ENCODE measurements around the gene DNAH17. TPM values are rescaled to one million over a fixed set of nuclear protein-coding genes. Genes with fewer than 3 reads are reported as not detected.
"Not testable (repeated sequence)": the region's sequence is repeated elsewhere in the genome, so short reads cannot be mapped to it uniquely, and the experiment has no call there.

Gene DNAH17
- total RNA-seq, 8 experiments from 2014 or later, result 0.27 to 1.9 (median 0.67) TPM

GRCh38 chr17:78514521-78514920 is 62.7 kb downstream of the DNAH17 start:
- no peak overlapping the region for H3K27ac ChIP-seq
- ATAC-seq (replicated peaks in 6 of 8), result no peak
- no peaks in the 10 kb centered on the region for H3K4me1 ChIP-seq (replicated peaks in 1 of 2)
- in situ Hi-C loops (cut with MboI; ENCODE audit: low pct_unique_long_range_greater_than_20kb in 2 of 9, low sequenced_read_pairs in 9 of 9, unreplicated experiment in 9 of 9), result loop anchor here in 1 of 9 experiments (25.0 kb wide), 1 partner anchor 198 kb away; no protein-coding TSS in a partner anchor
- no peak overlapping the region for H3K4me3 ChIP-seq
- WGBS, 10 experiments, result 24 to 100% (median 87%) methylated on average over 2 to 8 of the region's 18 CpGs; no CpG with 5 or more reads in 2 of the 10 experiments

- Histone ChIP-seq H3K27ac (no peak overlapping the region), H3K4me3 (no peak overlapping the region), H3K4me1 (replicated peaks in 1 of 2) (no peaks in the 10 kb centered on the region)
- in situ Hi-C loops (cut with MboI; ENCODE audit: low pct_unique_long_range_greater_than_20kb in 2 of 9, low sequenced_read_pairs in 9 of 9, unreplicated experiment in 9 of 9), result loop anchor here in 1 of 9 experiments (25.0 kb wide), 1 partner anchor 199 kb away; no protein-coding TSS in a partner anchor
- 55 to 100% (median 77%) methylated on average over 1 to 4 of the region's 4 CpGs; no CpG with 5 or more reads in 1 of the 10 experiments for WGBS, 10 experiments
- no peak for ATAC-seq (replicated peaks in 6 of 8)
Observed at GRCh38 chr17:78512976-78513375, 64.2 kb downstream of the DNAH17 start.

GRCh38 chr17:78510141-78511075 is 66.8 kb downstream of the DNAH17 start:
- no peak overlapping the region for H3K4me3 ChIP-seq
- in situ Hi-C loops (cut with MboI; ENCODE audit: low pct_unique_long_range_greater_than_20kb in 2 of 9, low sequenced_read_pairs in 9 of 9, unreplicated experiment in 9 of 9), result loop anchor here in 1 of 9 experiments (25.0 kb wide), 1 partner anchor 202 kb away; no protein-coding TSS in a partner anchor
- H3K27ac ChIP-seq, result no peak overlapping the region
- H3K4me1 ChIP-seq (replicated peaks in 1 of 2), result no peaks in the 10 kb centered on the region
- WGBS, 10 experiments, result 63 to 100% (median 81%) methylated on average over 1 to 12 of the region's 28 CpGs; no CpG with 5 or more reads in 1 of the 10 experiments
- peak in 5 of 8 experiments; percentile 28 to 84 (median 42) for ATAC-seq (replicated peaks in 6 of 8)

GRCh38 chr17:78507526-78507925 is 69.7 kb downstream of the DNAH17 start:
- 84 to 100% (median 98%) methylated on average over 1 to 11 of the region's 11 CpGs; no CpG with 5 or more reads in 5 of the 10 experiments for WGBS, 10 experiments
- no peak overlapping the region for H3K27ac ChIP-seq
- no peak overlapping the region for H3K4me3 ChIP-seq
- in situ Hi-C loops (cut with MboI; ENCODE audit: low pct_unique_long_range_greater_than_20kb in 2 of 9, low sequenced_read_pairs in 9 of 9, unreplicated experiment in 9 of 9), result loop anchor here in 1 of 9 experiments (25.0 kb wide), 1 partner anchor 205 kb away; no protein-coding TSS in a partner anchor
- ATAC-seq (replicated peaks in 6 of 8), result no peak
- no peaks in the 10 kb centered on the region for H3K4me1 ChIP-seq (replicated peaks in 1 of 2)

- in situ Hi-C loops (cut with MboI; ENCODE audit: low pct_unique_long_range_greater_than_20kb in 2 of 9, low sequenced_read_pairs in 9 of 9, unreplicated experiment in 9 of 9), result loop anchor here in 1 of 9 experiments (25.0 kb wide), 1 partner anchor 206 kb away; no protein-coding TSS in a partner anchor
- 0 to 88% (median 44%) methylated on average over 1 to 9 of the region's 20 CpGs; no CpG with 5 or more reads in 2 of the 10 experiments for WGBS, 10 experiments
- Histone ChIP-seq H3K27ac (no peak overlapping the region), H3K4me3 (no peak overlapping the region), H3K4me1 (replicated peaks in 1 of 2) (no peaks in the 10 kb centered on the region)
- ATAC-seq (replicated peaks in 6 of 8), result no peak
Observed at GRCh38 chr17:78506454-78507309, 70.5 kb downstream of the DNAH17 start.

- Histone ChIP-seq H3K4me1 (replicated peaks in 1 of 2) (no peaks in the 10 kb centered on the region), H3K27ac (no peak overlapping the region), H3K4me3 (no peak overlapping the region)
- 47 to 92% (median 86%) methylated on average over 3 to 17 of the region's 21 CpGs; no CpG with 5 or more reads in 2 of the 10 experiments for WGBS, 10 experiments
- in situ Hi-C loops (cut with MboI; ENCODE audit: low pct_unique_long_range_greater_than_20kb in 2 of 9, low sequenced_read_pairs in 9 of 9, unreplicated experiment in 9 of 9), result loop anchor here in 1 of 9 experiments (25.0 kb wide), 1 partner anchor 208 kb away; no protein-coding TSS in a partner anchor
- ATAC-seq (replicated peaks in 6 of 8), result no peak
Observed at GRCh38 chr17:78504156-78504925, 72.9 kb downstream of the DNAH17 start.

GRCh38 chr17:78503388-78503787 is 73.8 kb downstream of the DNAH17 start:
- in situ Hi-C loops (cut with MboI; ENCODE audit: low pct_unique_long_range_greater_than_20kb in 2 of 9, low sequenced_read_pairs in 9 of 9, unreplicated experiment in 9 of 9), result loop anchor here in 1 of 9 experiments (25.0 kb wide), 1 partner anchor 209 kb away; no protein-coding TSS in a partner anchor
- 80 to 100% (median 100%) methylated on average over 1 to 3 of the region's 11 CpGs; no CpG with 5 or more reads in 7 of the 10 experiments for WGBS, 10 experiments

GRCh38 chr17:78502611-78503148 is 74.5 kb downstream of the DNAH17 start:
- in situ Hi-C loops (cut with MboI; ENCODE audit: low pct_unique_long_range_greater_than_20kb in 2 of 9, low sequenced_read_pairs in 9 of 9, unreplicated experiment in 9 of 9), result loop anchor here in 1 of 9 experiments (25.0 kb wide), 1 partner anchor 210 kb away; no protein-coding TSS in a partner anchor
- Histone ChIP-seq H3K27ac (no peak overlapping the region), H3K4me1 (replicated peaks in 1 of 2) (no peaks in the 10 kb centered on the region), H3K4me3 (no peak overlapping the region)
- ATAC-seq (replicated peaks in 6 of 8), result no peak
- WGBS, 10 experiments, result 80 to 100% (median 90%) methylated on average over 1 to 11 of the region's 25 CpGs; no CpG with 5 or more reads in 3 of the 10 experiments

More at GRCh38 chr17:78503388-78503787, 73.8 kb downstream of the DNAH17 start:
- not testable (repeated sequence) for H3K27ac ChIP-seq; H3K4me3 ChIP-seq; H3K4me1 ChIP-seq (replicated peaks in 1 of 2); ATAC-seq (replicated peaks in 6 of 8)

- in situ Hi-C loops (cut with MboI; ENCODE audit: low pct_unique_long_range_greater_than_20kb in 2 of 9, low sequenced_read_pairs in 9 of 9, unreplicated experiment in 9 of 9), result loop anchor here in 1 of 9 experiments (25.0 kb wide), 1 partner anchor 211 kb away; no protein-coding TSS in a partner anchor
- Histone ChIP-seq H3K4me3 (no peak overlapping the region), H3K4me1 (replicated peaks in 1 of 2) (no peaks in the 10 kb centered on the region), H3K27ac (no peak overlapping the region)
- ATAC-seq (replicated peaks in 6 of 8), result no peak
- 40 to 100% (median 89%) methylated on average over 1 to 10 of the region's 27 CpGs; no CpG with 5 or more reads in 2 of the 10 experiments for WGBS, 10 experiments
Observed at GRCh38 chr17:78501241-78502036, 75.8 kb downstream of the DNAH17 start.

- in situ Hi-C loops (cut with MboI; ENCODE audit: low pct_unique_long_range_greater_than_20kb in 2 of 9, low sequenced_read_pairs in 9 of 9, unreplicated experiment in 9 of 9), result loop anchor here in 1 of 9 experiments (25.0 kb wide), 1 partner anchor 211 kb away; no protein-coding TSS in a partner anchor
- 52 to 100% (median 100%) methylated on average over 1 to 3 of the region's 7 CpGs; no CpG with 5 or more reads in 5 of the 10 experiments for WGBS, 10 experiments
- H3K4me3 ChIP-seq, result no peak overlapping the region
- no peak overlapping the region for H3K27ac ChIP-seq
- no peaks in the 10 kb centered on the region for H3K4me1 ChIP-seq (replicated peaks in 1 of 2)
- ATAC-seq (replicated peaks in 6 of 8), result no peak
Observed at GRCh38 chr17:78500806-78501205, 76.4 kb downstream of the DNAH17 start.
